ENCODE measurements around the gene NOTCH2NLA. TPM values are rescaled to one million over a fixed set of nuclear protein-coding genes. Genes with fewer than 3 reads are reported as not detected.
"Not testable (repeated sequence)": the region's sequence is repeated elsewhere in the genome, so short reads cannot be mapped to it uniquely, and the experiment has no call there.

Gene NOTCH2NLA
- total RNA-seq (2014; rRNA removed; shearing (Covaris generic)) = 16.3 and 18.4 TPM in 2 replicates

DNA sequence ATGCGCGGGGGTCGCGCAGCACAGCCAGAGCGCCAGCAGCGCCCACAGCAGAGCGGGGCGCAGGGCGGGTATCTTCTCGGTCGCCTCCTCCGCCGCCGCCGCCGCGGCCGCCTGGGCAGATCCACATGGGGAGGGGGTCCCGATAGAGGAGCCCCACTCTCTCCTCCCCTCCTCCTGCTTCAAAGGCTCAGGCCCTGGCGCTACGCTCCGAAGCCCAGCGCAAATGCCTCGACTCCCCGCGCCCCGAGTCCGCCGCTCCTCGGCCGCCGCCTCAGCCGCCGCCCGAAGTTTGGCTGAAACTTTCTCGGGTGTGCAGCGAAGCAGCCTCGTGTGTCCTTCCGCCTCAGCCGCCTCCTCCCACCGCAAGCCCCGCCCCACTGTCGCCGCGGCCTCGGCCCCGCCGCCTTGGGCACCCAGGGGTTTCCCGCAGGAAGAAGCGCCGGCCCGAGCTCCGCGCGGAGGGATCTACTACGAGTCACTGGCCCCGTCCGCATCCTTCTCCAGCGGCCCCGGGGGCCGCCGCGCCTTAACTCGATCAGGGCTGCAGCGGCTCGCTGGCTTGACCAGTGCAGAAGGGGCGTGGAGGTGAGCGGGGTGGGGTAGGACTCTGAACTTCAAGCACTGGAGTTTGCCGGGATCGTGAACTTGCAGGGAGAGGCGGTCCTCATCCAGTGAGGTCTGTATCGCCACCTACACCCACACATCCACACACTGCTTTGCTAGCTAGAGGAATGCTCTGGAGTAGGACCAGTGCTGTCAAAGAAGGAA, at the start of gene NOTCH2NLA:
TSS of gene NOTCH2NLA (minus strand) at position 312 of the 768 bp plus-strand sequence. CDS start 39,684 bp downstream, outside the sequence.
- H3K4me3 ChIP-seq (ENCODE audit: insufficient read depth, low read depth, low read length) = peak within 1 kb of the TSS; percentile 47
- DNase-seq; H3K27me3 ChIP-seq (ENCODE audit: control insufficient read depth, insufficient read depth, low read length); H3K36me3 ChIP-seq (replicated peaks; ENCODE audit: control insufficient read depth, insufficient read depth, low read length): not testable (repeated sequence)

GRCh38 chr1:146278346-146278745, 49.5 kb upstream of the NOTCH2NLA start:
- H3K4me3 ChIP-seq (ENCODE audit: insufficient read depth, low read depth, low read length); DNase-seq: not testable (repeated sequence)

GRCh38 chr1:146277087-146277486, 48.3 kb upstream of the NOTCH2NLA start:
- not testable (repeated sequence) for H3K4me3 ChIP-seq (ENCODE audit: insufficient read depth, low read depth, low read length); H3K27me3 ChIP-seq (ENCODE audit: control insufficient read depth, insufficient read depth, low read length); DNase-seq; H3K36me3 ChIP-seq (replicated peaks; ENCODE audit: control insufficient read depth, insufficient read depth, low read length)

More at GRCh38 chr1:146278346-146278745, 49.5 kb upstream of the NOTCH2NLA start:
- not testable (repeated sequence) for H3K27me3 ChIP-seq (ENCODE audit: control insufficient read depth, insufficient read depth, low read length); H3K36me3 ChIP-seq (replicated peaks; ENCODE audit: control insufficient read depth, insufficient read depth, low read length)

DNA sequence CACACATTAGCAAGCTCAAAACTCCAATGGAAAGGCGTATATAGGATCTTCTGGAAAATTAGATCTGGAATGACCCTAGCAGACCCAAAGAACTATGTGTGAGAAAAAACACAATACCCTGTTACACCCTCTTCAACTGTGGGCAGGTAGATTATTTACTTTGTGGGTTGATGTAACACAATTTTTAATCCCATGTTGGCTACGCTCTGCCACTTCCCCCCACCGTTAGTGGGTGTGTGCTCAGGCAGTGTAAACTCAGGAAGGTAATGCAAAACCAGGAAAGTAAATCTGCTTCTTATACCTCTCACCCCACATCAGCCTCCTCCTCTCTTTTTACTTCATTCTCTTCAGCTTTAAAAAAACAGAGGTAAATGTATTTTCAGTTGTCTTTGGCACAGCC, 45.3 kb upstream of the NOTCH2NLA start:
- DNase-seq; H3K27me3 ChIP-seq (ENCODE audit: control insufficient read depth, insufficient read depth, low read length); H3K4me3 ChIP-seq (ENCODE audit: insufficient read depth, low read depth, low read length); H3K36me3 ChIP-seq (replicated peaks; ENCODE audit: control insufficient read depth, insufficient read depth, low read length): not testable (repeated sequence)

- DNase-seq; H3K36me3 ChIP-seq (replicated peaks; ENCODE audit: control insufficient read depth, insufficient read depth, low read length); H3K4me3 ChIP-seq (ENCODE audit: insufficient read depth, low read depth, low read length); H3K27me3 ChIP-seq (ENCODE audit: control insufficient read depth, insufficient read depth, low read length): not testable (repeated sequence)
Measured at GRCh38 chr1:146273194-146273593, 44.4 kb upstream of the NOTCH2NLA start.

DNA sequence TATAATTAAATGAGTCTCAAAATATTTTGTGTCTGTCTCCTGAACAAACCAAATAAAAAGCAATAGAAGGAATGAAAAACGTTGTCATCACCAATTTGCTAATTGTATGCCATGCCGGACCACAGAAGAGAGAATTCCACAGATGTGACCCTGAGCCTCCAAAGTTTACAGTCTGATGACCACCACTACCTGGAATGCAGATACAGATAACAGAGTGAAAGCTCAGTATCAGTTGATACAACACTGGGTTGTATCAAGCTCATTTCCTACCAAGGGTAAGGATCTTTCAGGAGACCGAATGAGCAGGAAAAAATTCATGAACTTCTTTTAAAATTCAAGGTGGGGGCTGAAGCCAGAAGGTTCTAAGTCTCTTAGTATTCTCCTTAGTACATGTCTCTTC, 43.9 kb upstream of the NOTCH2NLA start:
- not testable (repeated sequence) for H3K36me3 ChIP-seq (replicated peaks; ENCODE audit: control insufficient read depth, insufficient read depth, low read length); H3K4me3 ChIP-seq (ENCODE audit: insufficient read depth, low read depth, low read length); DNase-seq; H3K27me3 ChIP-seq (ENCODE audit: control insufficient read depth, insufficient read depth, low read length)

- not testable (repeated sequence) for DNase-seq; H3K27me3 ChIP-seq (ENCODE audit: control insufficient read depth, insufficient read depth, low read length)
Measured at GRCh38 chr1:146271977-146272376, 43.2 kb upstream of the NOTCH2NLA start.

GRCh38 chr1:146270129-146270528, 41.3 kb upstream of the NOTCH2NLA start:
- not testable (repeated sequence) for H3K36me3 ChIP-seq (replicated peaks; ENCODE audit: control insufficient read depth, insufficient read depth, low read length); H3K4me3 ChIP-seq (ENCODE audit: insufficient read depth, low read depth, low read length); H3K27me3 ChIP-seq (ENCODE audit: control insufficient read depth, insufficient read depth, low read length); DNase-seq

More at GRCh38 chr1:146271977-146272376, 43.2 kb upstream of the NOTCH2NLA start:
- H3K4me3 ChIP-seq (ENCODE audit: insufficient read depth, low read depth, low read length); H3K36me3 ChIP-seq (replicated peaks; ENCODE audit: control insufficient read depth, insufficient read depth, low read length): not testable (repeated sequence)

- H3K36me3 ChIP-seq (replicated peaks; ENCODE audit: control insufficient read depth, insufficient read depth, low read length); H3K27me3 ChIP-seq (ENCODE audit: control insufficient read depth, insufficient read depth, low read length); H3K4me3 ChIP-seq (ENCODE audit: insufficient read depth, low read depth, low read length); DNase-seq: not testable (repeated sequence)
Measured at GRCh38 chr1:146266179-146266748, 37.4 kb upstream of the NOTCH2NLA start.

- not testable (repeated sequence) for H3K4me3 ChIP-seq (ENCODE audit: insufficient read depth, low read depth, low read length); DNase-seq; H3K27me3 ChIP-seq (ENCODE audit: control insufficient read depth, insufficient read depth, low read length); H3K36me3 ChIP-seq (replicated peaks; ENCODE audit: control insufficient read depth, insufficient read depth, low read length)
Measured at GRCh38 chr1:146264761-146265160, 35.9 kb upstream of the NOTCH2NLA start.

GRCh38 chr1:146260006-146260730, 31.3 kb upstream of the NOTCH2NLA start:
- not testable (repeated sequence) for H3K27me3 ChIP-seq (ENCODE audit: control insufficient read depth, insufficient read depth, low read length); H3K4me3 ChIP-seq (ENCODE audit: insufficient read depth, low read depth, low read length); DNase-seq; H3K36me3 ChIP-seq (replicated peaks; ENCODE audit: control insufficient read depth, insufficient read depth, low read length)

GRCh38 chr1:146257992-146258552, 29.3 kb upstream of the NOTCH2NLA start:
- not testable (repeated sequence) for H3K27me3 ChIP-seq (ENCODE audit: control insufficient read depth, insufficient read depth, low read length); H3K4me3 ChIP-seq (ENCODE audit: insufficient read depth, low read depth, low read length); DNase-seq; H3K36me3 ChIP-seq (replicated peaks; ENCODE audit: control insufficient read depth, insufficient read depth, low read length)

DNA sequence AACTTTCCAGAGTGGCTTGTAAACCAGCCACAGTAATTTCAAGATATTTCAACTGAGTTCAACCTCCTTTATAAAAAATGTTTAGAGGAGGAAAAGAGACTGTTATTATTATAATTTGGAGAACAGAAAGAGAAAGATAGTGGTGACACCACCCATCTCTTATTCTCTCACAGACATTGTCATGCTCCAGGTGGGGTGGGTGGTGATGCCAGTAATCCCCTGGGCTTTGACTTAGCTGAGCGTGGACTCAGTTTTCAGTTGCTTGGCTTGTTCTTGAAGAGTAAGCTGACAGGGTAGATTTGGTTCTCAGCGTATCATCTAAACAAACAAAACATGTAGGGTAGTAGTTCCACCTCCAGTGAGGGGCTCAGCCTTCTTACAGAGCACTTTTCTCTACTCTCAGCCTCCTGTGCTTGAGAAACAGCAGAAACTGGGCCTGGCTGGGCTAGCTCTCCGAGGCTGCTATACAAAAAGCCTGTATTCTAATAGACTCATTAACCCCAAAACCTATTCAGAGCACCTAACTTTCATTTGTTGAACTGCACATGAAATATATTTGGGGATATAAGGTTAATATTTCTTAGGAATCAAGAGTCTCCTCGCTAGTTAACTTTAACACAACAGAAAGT, 25.9 kb upstream of the NOTCH2NLA start:
- not testable (repeated sequence) for H3K27me3 ChIP-seq (ENCODE audit: control insufficient read depth, insufficient read depth, low read length); H3K36me3 ChIP-seq (replicated peaks; ENCODE audit: control insufficient read depth, insufficient read depth, low read length); DNase-seq

DNA sequence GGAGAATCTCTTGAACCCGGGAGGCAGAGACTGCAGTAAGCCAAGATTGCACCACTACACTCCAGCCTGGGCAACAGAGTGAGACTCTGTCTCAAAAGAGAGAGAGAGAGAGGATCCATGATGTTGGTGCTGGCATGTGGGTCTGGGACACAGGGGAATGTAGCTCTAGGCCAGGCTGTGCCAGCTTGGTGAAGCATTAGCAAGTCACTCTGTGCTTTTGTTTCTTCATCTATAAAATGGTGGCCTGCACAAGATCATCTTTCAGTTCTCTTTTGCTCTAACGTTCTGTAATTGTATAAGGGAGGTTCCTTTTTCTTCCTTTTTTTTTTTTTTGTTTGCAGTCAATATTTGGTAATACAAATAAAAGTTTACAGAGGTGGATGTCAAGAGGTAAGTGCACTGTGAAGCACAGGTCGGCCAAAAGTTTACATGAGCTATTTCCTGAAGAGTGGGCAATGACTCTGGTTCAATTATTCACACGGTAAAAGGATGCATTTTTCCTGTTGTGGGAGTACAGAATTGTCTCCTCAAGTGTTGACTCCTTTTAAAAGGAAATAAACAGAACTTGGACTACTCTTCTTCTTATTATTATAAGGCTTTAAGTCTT, 24.5 kb upstream of the NOTCH2NLA start:
- not testable (repeated sequence) for DNase-seq; H3K36me3 ChIP-seq (replicated peaks; ENCODE audit: control insufficient read depth, insufficient read depth, low read length); H3K4me3 ChIP-seq (ENCODE audit: insufficient read depth, low read depth, low read length); H3K27me3 ChIP-seq (ENCODE audit: control insufficient read depth, insufficient read depth, low read length)

More for the DNA sequence above, 25.9 kb upstream of the NOTCH2NLA start:
- H3K4me3 ChIP-seq (ENCODE audit: insufficient read depth, low read depth, low read length) = not testable (repeated sequence)
